Central memory CD8-positive, alpha-beta T cell (primary cell): Measurements from ENCODE around the gene MAML2.
A peak's percentile ranks its signal among the peaks of the same experiment; 100 is the strongest.

ENCODE experiments used
- ATAC-seq: fragments of 150-1000 bp; cut with Tn5 transposase; replicated peaks from 2 replicates; pipeline ENCODE4 v1.10.0; 2022; ENCODE audit warnings: mild to moderate bottlenecking, moderate FRiP score, moderate number of reproducible peaks; ENCODE audit not compliant: poor library complexity, severe bottlenecking; ENCODE audit errors: extremely low read depth
- DNase-seq, 2 donors: peaks; one replicate each; pipeline ENCODE4 v3.0.0; 2021; ENCODE audit warnings: low spot score in 2 of 2
- H3K27ac Mint-ChIP-seq: one replicate; pipeline ENCODE4 v1.8.0; 2022; ENCODE audit warnings: low read depth, mild to moderate bottlenecking, moderate library complexity, mixed read lengths
- H3K27me3 Mint-ChIP-seq: one replicate; pipeline ENCODE4 v1.8.0; 2022; ENCODE audit warnings: mixed read lengths
- H3K36me3 Mint-ChIP-seq: one replicate; pipeline ENCODE4 v1.8.0; 2022; ENCODE audit warnings: mild to moderate bottlenecking, moderate library complexity, mixed read lengths; ENCODE audit not compliant: insufficient read depth
- H3K4me1 Mint-ChIP-seq: one replicate; pipeline ENCODE4 v1.8.0; 2022; ENCODE audit warnings: mixed read lengths
- H3K4me3 Mint-ChIP-seq: one replicate; pipeline ENCODE4 v1.8.0; 2022; ENCODE audit warnings: mild to moderate bottlenecking, moderate library complexity, mixed read lengths
- H3K9me3 Mint-ChIP-seq: one replicate; pipeline ENCODE4 v1.8.0; 2022; ENCODE audit warnings: mixed read lengths

The MAML2 gene

GRCh38 chr11:96061730-96062129 lies 281.3 kb downstream of the MAML2 start:
- DNase-seq (no peak), ATAC-seq (no peak)
- peaks cover 4% of the 10 kb centered on the region for H3K36me3 Mint-ChIP-seq
- H3K27ac Mint-ChIP-seq, result no peak overlapping the region
- H3K4me1 Mint-ChIP-seq, result peaks cover 16% of the 10 kb centered on the region
- no peaks in the 10 kb centered on the region for H3K27me3 Mint-ChIP-seq
- H3K4me3 Mint-ChIP-seq, result no peak overlapping the region
- no peaks in the 10 kb centered on the region for H3K9me3 Mint-ChIP-seq

GRCh38 chr11:96061069-96061468 lies 281.9 kb downstream of the MAML2 start:
- no peak for ATAC-seq
- peaks cover 13% of the 10 kb centered on the region for H3K4me1 Mint-ChIP-seq
- no peaks in the 10 kb centered on the region for H3K27me3 Mint-ChIP-seq
- H3K4me3 Mint-ChIP-seq, result no peak overlapping the region
- H3K9me3 Mint-ChIP-seq, result no peaks in the 10 kb centered on the region
- H3K27ac Mint-ChIP-seq, result no peak overlapping the region
- DNase-seq, result no peak
- H3K36me3 Mint-ChIP-seq, result peaks cover 4% of the 10 kb centered on the region

GRCh38 chr11:96057502-96057901 lies 285.5 kb downstream of the MAML2 start:
- no peaks in the 10 kb centered on the region for H3K27me3 Mint-ChIP-seq
- no peaks in the 10 kb centered on the region for H3K9me3 Mint-ChIP-seq
- H3K4me1 Mint-ChIP-seq, result peaks cover 13% of the 10 kb centered on the region
- H3K36me3 Mint-ChIP-seq, result peaks cover 6% of the 10 kb centered on the region
- ATAC-seq, result no peak
- no peak overlapping the region for H3K4me3 Mint-ChIP-seq
- H3K27ac Mint-ChIP-seq, result peak overlapping the region; percentile 5
- DNase-seq, result no peak

GRCh38 chr11:96056576-96056975 lies 286.4 kb downstream of the MAML2 start:
- H3K27ac Mint-ChIP-seq, result peak overlapping the region; percentile 15
- peaks cover 6% of the 10 kb centered on the region for H3K36me3 Mint-ChIP-seq
- H3K4me1 Mint-ChIP-seq, result peaks cover 7% of the 10 kb centered on the region
- H3K9me3 Mint-ChIP-seq, result no peaks in the 10 kb centered on the region
- no peaks in the 10 kb centered on the region for H3K27me3 Mint-ChIP-seq
- DNase-seq, result no peak
- no peak overlapping the region for H3K4me3 Mint-ChIP-seq
- no peak for ATAC-seq

- no peak overlapping the region for H3K27ac Mint-ChIP-seq
- H3K36me3 Mint-ChIP-seq, result peaks cover 6% of the 10 kb centered on the region
- H3K9me3 Mint-ChIP-seq, result no peaks in the 10 kb centered on the region
- no peak for DNase-seq
- no peak overlapping the region for H3K4me3 Mint-ChIP-seq
- ATAC-seq, result no peak
- H3K4me1 Mint-ChIP-seq, result peaks cover 7% of the 10 kb centered on the region
- no peaks in the 10 kb centered on the region for H3K27me3 Mint-ChIP-seq
Observed at GRCh38 chr11:96055706-96056387, 287.1 kb downstream of the MAML2 start.

- no peaks in the 10 kb centered on the region for H3K9me3 Mint-ChIP-seq
- H3K27me3 Mint-ChIP-seq, result no peaks in the 10 kb centered on the region
- ATAC-seq, result no peak
- DNase-seq, result no peak
- peaks cover 7% of the 10 kb centered on the region for H3K4me1 Mint-ChIP-seq
- H3K36me3 Mint-ChIP-seq, result peaks cover 6% of the 10 kb centered on the region
- H3K4me3 Mint-ChIP-seq, result no peak overlapping the region
- no peak overlapping the region for H3K27ac Mint-ChIP-seq
Observed at GRCh38 chr11:96054870-96055705, 287.9 kb downstream of the MAML2 start.

DNA sequence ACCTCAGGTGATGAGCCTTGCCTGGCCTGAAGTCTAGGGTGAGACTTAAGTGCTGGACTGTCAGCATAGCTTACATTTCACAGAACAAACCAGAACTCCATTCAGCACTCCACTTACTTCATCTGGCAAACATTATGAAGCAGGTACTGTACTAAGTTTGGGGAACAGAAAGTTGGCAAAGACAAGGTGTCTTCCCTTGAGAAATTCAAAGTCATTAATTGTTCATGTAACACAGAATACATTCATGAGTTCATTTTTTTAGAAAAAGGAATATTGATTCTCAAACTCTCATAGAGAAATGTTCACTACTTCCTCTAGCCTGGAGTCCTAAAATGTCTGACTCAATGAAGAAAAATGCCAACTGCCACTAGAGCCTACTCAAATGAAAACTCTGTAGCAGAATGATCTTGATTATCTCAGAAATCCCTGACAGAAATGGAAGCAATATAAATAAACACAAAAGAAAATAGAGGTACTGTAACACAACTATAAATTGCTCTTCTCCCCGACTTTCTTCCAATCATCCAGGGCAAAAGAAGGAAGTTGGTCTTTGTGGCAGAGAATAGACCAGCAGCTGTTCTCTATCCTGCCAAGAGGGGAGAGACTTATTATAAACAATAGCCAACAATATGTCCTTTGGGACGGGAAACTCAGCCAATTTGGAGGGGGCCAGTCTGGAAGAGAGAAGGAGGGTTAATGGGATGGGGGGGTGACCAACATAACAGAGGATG lies 289.9 kb downstream of the MAML2 start:
- ATAC-seq, result no peak
- no peak for DNase-seq
- Mint-ChIP-seq H3K4me3 (no peak overlapping the region), H3K36me3 (peaks cover 2% of the 10 kb centered on the region), H3K27me3 (no peaks in the 10 kb centered on the region), H3K4me1 (peaks cover 7% of the 10 kb centered on the region), H3K9me3 (no peaks in the 10 kb centered on the region), H3K27ac (no peak overlapping the region)

DNA sequence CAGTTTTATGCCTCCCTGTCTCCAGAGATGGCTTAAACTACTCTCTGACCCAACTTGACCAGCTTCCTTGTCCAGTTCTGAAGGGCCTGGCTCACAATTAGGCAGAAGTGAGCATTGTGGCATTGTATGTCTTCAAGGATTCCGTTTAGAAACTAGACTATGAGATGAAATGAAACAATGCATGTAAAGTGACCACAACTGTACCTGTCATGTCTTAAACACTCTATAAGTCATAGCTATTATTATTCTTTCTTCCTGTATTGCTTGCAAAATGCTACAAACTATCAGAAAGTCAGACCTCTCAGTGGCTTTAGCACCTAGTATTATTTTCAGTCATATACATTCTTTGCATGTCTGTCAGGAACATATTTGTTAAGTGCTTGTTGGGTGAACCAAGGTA lies 291.2 kb downstream of the MAML2 start:
- no peak for DNase-seq
- ATAC-seq, result no peak
- Mint-ChIP-seq H3K27me3 (no peaks in the 10 kb centered on the region), H3K27ac (no peak overlapping the region), H3K4me1 (peaks cover 13% of the 10 kb centered on the region), H3K4me3 (no peak overlapping the region), H3K36me3 (peaks cover 2% of the 10 kb centered on the region), H3K9me3 (no peaks in the 10 kb centered on the region)

DNA sequence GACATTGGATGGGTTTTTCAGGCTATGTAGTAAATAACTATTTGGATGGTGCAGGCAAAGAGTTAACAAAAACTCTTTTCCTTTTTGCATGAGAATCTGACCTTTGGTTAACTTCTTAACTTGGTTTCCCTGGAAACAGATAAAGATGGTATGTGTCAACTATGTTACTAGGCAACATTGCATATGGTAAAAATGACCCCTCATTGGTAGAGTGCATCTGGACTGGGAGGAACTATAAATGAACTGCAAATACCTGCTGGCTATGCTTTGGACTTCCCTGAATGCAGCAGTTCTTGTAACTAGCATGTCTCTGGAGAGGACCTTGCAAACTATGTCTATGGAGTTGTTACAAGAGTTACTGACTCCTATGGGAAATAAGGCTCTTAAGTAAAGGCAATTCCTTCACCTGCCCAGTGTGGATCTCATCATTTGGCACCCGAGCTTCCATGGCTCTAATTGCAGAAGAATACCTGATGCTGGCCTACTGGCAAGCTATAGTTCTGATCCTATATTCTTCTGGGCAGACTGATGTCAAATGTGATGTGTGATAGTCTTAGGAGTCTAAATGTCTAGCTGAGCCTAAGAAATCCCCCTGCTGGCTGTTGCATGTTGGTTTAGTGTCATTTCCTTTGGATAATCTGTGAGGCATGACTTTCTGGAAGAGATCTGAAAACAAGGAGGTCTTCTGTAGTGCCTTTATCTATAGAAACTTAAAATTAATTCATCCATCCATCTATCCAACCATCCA lies 292.4 kb downstream of the MAML2 start:
- H3K36me3 Mint-ChIP-seq, result peaks cover 2% of the 10 kb centered on the region
- H3K27me3 Mint-ChIP-seq, result no peaks in the 10 kb centered on the region
- no peak overlapping the region for H3K27ac Mint-ChIP-seq
- H3K4me1 Mint-ChIP-seq, result peaks cover 18% of the 10 kb centered on the region
- H3K4me3 Mint-ChIP-seq, result no peak overlapping the region
- H3K9me3 Mint-ChIP-seq, result no peaks in the 10 kb centered on the region
- DNase-seq, result no peak
- ATAC-seq, result no peak

- ATAC-seq (no peak), DNase-seq (no peak)
- H3K9me3 Mint-ChIP-seq, result no peaks in the 10 kb centered on the region
- no peak overlapping the region for H3K4me3 Mint-ChIP-seq
- H3K36me3 Mint-ChIP-seq, result peaks cover 2% of the 10 kb centered on the region
- peaks cover 11% of the 10 kb centered on the region for H3K4me1 Mint-ChIP-seq
- H3K27me3 Mint-ChIP-seq, result no peaks in the 10 kb centered on the region
- H3K27ac Mint-ChIP-seq, result no peak overlapping the region
Observed at GRCh38 chr11:96049426-96049825, 293.6 kb downstream of the MAML2 start.

DNA sequence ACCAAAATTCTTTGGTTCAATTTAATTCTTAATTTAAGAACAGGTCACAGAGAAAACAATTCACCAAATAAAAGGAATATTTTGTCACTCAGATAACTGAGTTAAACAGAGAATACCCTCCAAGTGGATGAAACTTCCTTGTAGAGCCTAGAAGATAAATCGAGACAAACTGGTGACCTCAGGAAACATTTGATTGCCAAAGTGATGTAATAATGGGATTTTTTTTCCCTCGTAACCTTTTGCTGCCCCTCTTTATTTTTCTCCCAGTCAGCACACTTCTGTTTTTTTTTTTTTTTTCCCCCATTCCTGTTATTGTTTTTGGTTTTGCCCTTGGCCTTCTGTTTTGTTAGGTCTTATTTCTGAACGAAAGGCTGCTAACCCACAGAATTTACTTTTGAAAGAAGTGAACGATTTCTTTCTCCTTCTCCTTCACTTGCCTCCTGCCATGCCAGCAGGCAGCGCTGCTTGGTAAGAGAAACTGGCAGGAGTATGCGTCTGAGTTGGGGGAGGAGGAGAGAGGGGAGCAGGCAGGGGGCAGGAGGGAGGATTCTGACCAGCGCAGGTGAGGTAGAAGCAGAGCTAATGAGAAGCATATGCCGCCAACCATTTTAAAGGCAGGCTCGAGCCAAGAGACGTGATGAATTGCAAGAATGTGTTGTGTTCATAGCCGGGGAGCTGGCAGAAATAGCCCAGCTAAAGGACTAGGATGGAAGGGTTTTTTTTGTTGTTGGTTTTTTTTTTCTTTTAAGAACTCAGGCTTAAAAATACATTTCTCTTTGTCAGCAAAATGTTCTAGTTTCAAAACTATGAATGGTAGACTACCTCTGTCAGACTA lies 297.2 kb downstream of the MAML2 start:
- Mint-ChIP-seq H3K9me3 (no peaks in the 10 kb centered on the region), H3K27me3 (no peaks in the 10 kb centered on the region), H3K4me1 (peaks cover 11% of the 10 kb centered on the region), H3K4me3 (no peak overlapping the region), H3K36me3 (peaks cover 6% of the 10 kb centered on the region), H3K27ac (no peak overlapping the region)
- no peak for ATAC-seq
- no peak for DNase-seq
